HFFc6 (cell line): ENCODE measurements around the gene DSTN. TPM values are rescaled to one million over a fixed set of nuclear protein-coding genes. Genes with fewer than 3 reads are reported as not detected.

Source experiments
- DNase-seq: peaks from one replicate; pipeline ENCODE4 v3.0.0-alpha.2; 2018
- H3K27ac Mint-ChIP-seq: 2 replicates; pipeline ENCODE4 v1.8.0; 2020; ENCODE audit warnings: mild to moderate bottlenecking, mixed read lengths
- H3K27me3 Mint-ChIP-seq: 2 replicates; pipeline ENCODE4 v1.8.0; 2021; ENCODE audit warnings: mild to moderate bottlenecking, moderate library complexity, mixed read lengths; ENCODE audit not compliant: insufficient read depth
- H3K36me3 Mint-ChIP-seq: 2 replicates; pipeline ENCODE4 v1.8.0; 2021; ENCODE audit warnings: low read depth, mixed read lengths
- H3K4me1 Mint-ChIP-seq: 2 replicates; pipeline ENCODE4 v1.8.0; 2020; ENCODE audit warnings: low read depth, mixed read lengths
- H3K4me3 Mint-ChIP-seq: 2 replicates; pipeline ENCODE4 v1.8.0; 2020; ENCODE audit warnings: mild to moderate bottlenecking, moderate library complexity, mixed read lengths
- H3K9me3 Mint-ChIP-seq: 2 replicates; pipeline ENCODE4 v1.8.0; 2020; ENCODE audit warnings: mild to moderate bottlenecking, mixed read lengths
- CTCF ChIP-seq: fragments of 200-600 bp; sonication (generic); IDR thresholded peaks from 2 replicates; pipeline ENCODE4 v1.5.0; 2021; ENCODE audit warnings: antibody characterized with exemption, mild to moderate bottlenecking
- total RNA-seq, 6 experiments: library from RNA; stranded (reverse); fragmentation: NEBNext Ultra II Directional; extraction: Animal tissue kit (Norgen Biotek cat#: 25700); gene quantifications; 2 replicates in 1 of 6; 3 replicates in 5 of 6; pipeline ENCODE4 v1.2.3, GENCODE V29; 2021

The DSTN gene
- total RNA-seq, 6 experiments from 2014 or later: 497 to 624 (median 521) TPM

- TF ChIP-seq CTCF: no peak
- Mint-ChIP-seq H3K27ac (no peak overlapping the region), H3K4me3 (no peak overlapping the region), H3K36me3 (peaks cover 17% of the 10 kb centered on the region; the same call in 1 of the 2 replicates), H3K27me3 (peaks cover 6% of the 10 kb centered on the region), H3K9me3 (no peaks in the 10 kb centered on the region), H3K4me1 (no peaks in the 10 kb centered on the region)
- DNase-seq: no peak
Measured at GRCh38 chr20:17637985-17638640, 68.2 kb downstream of the DSTN start.

GRCh38 chr20:17638835-17639407 lies 69.0 kb downstream of the DSTN start:
- no peak for TF ChIP-seq CTCF
- Mint-ChIP-seq H3K9me3 (no peaks in the 10 kb centered on the region), H3K27me3 (peaks cover 6% of the 10 kb centered on the region), H3K4me1 (no peaks in the 10 kb centered on the region), H3K27ac (peak overlapping the region; percentile 36; the same call in 1 of the 2 replicates), H3K4me3 (no peak overlapping the region), H3K36me3 (peaks cover 17% of the 10 kb centered on the region; the same call in 1 of the 2 replicates)
- DNase-seq: no peak

- peaks cover 17% of the 10 kb centered on the region for H3K36me3 Mint-ChIP-seq
- H3K27me3 Mint-ChIP-seq: peaks cover 6% of the 10 kb centered on the region
Measured at GRCh38 chr20:17640146-17640874, 70.4 kb downstream of the DSTN start.

GRCh38 chr20:17640875-17641378 lies 71.1 kb downstream of the DSTN start:
- Mint-ChIP-seq H3K4me3 (no peak overlapping the region), H3K36me3 (peaks cover 12% of the 10 kb centered on the region), H3K9me3 (no peaks in the 10 kb centered on the region), H3K27me3 (peaks cover 6% of the 10 kb centered on the region), H3K4me1 (no peaks in the 10 kb centered on the region), H3K27ac (no peak overlapping the region)
- no peak for TF ChIP-seq CTCF
- no peak for DNase-seq

More at GRCh38 chr20:17640146-17640874, 70.4 kb downstream of the DSTN start:
- no peak for DNase-seq
- H3K9me3 Mint-ChIP-seq: no peaks in the 10 kb centered on the region
- no peaks in the 10 kb centered on the region for H3K4me1 Mint-ChIP-seq
- H3K4me3 Mint-ChIP-seq: no peak overlapping the region
- no peak for TF ChIP-seq CTCF
- H3K27ac Mint-ChIP-seq: no peak overlapping the region

GRCh38 chr20:17641520-17641964 lies 71.7 kb downstream of the DSTN start:
- H3K4me3 Mint-ChIP-seq: no peak overlapping the region
- H3K9me3 Mint-ChIP-seq: no peaks in the 10 kb centered on the region
- H3K27ac Mint-ChIP-seq: no peak overlapping the region
- DNase-seq: no peak
- peaks cover 5% of the 10 kb centered on the region; the same call in 1 of the 2 replicates for H3K27me3 Mint-ChIP-seq
- peaks cover 7% of the 10 kb centered on the region for H3K36me3 Mint-ChIP-seq
- TF ChIP-seq CTCF: no peak
- H3K4me1 Mint-ChIP-seq: no peaks in the 10 kb centered on the region
